PC-3 (cell line): ENCODE results near the gene MYB.

Experiments used
- EZH2 ChIP-seq: fragments of 300-600 bp; sonication (generic); IDR thresholded peaks from one replicate; pipeline ENCODE4 v1.6.1; 2017; ENCODE audit warnings: antibody characterized with exemption, mild to moderate bottlenecking, low read length; ENCODE audit not compliant: unreplicated experiment
- EZH2phosphoT487 ChIP-seq: fragments of 300-600 bp; sonication (generic); IDR thresholded peaks from 2 replicates; pipeline ENCODE4 v1.6.1; 2018; ENCODE audit warnings: mild to moderate bottlenecking, antibody characterized with exemption, low read length, borderline replicate concordance
- TF ChIP-seq, protein P1 (sequence below): fragments of 300-600 bp; sonication (generic); conservative IDR thresholded peaks from 2 replicates; pipeline ENCODE4 v1.5.1; 2017; ENCODE audit warnings: antibody characterized with exemption, low read depth, mild to moderate bottlenecking, low read length

DNA sequence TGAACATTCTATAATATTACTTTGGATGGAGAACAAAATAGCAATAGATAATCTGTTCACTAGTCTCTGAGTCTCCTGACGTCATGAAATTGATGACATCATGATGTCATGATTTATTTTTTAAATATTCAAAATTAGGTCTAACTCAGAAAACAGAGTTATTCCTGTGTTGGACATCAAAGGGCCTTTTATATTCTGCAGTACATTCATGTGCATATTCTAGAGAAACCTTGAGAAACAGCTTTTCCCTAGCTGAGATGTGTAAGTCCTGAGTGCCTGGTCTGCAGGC lies 53.3 kb downstream of the MYB start:
- TF ChIP-seq EZH2phosphoT487 (no peak), EZH2 (no peak)
- TF ChIP-seq, protein P1, sequence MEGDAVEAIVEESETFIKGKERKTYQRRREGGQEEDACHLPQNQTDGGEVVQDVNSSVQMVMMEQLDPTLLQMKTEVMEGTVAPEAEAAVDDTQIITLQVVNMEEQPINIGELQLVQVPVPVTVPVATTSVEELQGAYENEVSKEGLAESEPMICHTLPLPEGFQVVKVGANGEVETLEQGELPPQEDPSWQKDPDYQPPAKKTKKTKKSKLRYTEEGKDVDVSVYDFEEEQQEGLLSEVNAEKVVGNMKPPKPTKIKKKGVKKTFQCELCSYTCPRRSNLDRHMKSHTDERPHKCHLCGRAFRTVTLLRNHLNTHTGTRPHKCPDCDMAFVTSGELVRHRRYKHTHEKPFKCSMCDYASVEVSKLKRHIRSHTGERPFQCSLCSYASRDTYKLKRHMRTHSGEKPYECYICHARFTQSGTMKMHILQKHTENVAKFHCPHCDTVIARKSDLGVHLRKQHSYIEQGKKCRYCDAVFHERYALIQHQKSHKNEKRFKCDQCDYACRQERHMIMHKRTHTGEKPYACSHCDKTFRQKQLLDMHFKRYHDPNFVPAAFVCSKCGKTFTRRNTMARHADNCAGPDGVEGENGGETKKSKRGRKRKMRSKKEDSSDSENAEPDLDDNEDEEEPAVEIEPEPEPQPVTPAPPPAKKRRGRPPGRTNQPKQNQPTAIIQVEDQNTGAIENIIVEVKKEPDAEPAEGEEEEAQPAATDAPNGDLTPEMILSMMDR, result no peak
